Osteoblast (primary cell): Measurements from ENCODE around the gene ANO1. TPM values are rescaled to one million over a fixed set of nuclear protein-coding genes. Genes with fewer than 3 reads are reported as not detected.

ENCODE experiments used
- DNase-seq: peaks from one replicate; pipeline ENCODE4 v3.0.0; 2011; ENCODE audit warnings: low spot score, mixed read lengths; ENCODE audit not compliant: insufficient read length; ENCODE audit errors: missing footprints
- H2AFZ ChIP-seq: 2 replicates; pipeline ENCODE4 v1.6.0; 2011; ENCODE audit warnings: mild to moderate bottlenecking, low read length
- H3K27ac ChIP-seq: 2 replicates; pipeline ENCODE4 v1.5.1; 2011; ENCODE audit warnings: mild to moderate bottlenecking, low read depth, low read length, moderate library complexity
- H3K27me3 ChIP-seq: 2 replicates; pipeline ENCODE4 v1.6.0; 2012; ENCODE audit warnings: mild to moderate bottlenecking, control low read depth, inconsistent platforms, low read length, moderate library complexity; ENCODE audit not compliant: insufficient read depth
- H3K36me3 ChIP-seq: 2 replicates; pipeline ENCODE4 v1.5.1; 2011; ENCODE audit warnings: mild to moderate bottlenecking, low read length, control low read depth, moderate library complexity; ENCODE audit not compliant: insufficient read depth
- H3K4me1 ChIP-seq: 2 replicates; pipeline ENCODE4 v1.5.1; 2011; ENCODE audit warnings: mild to moderate bottlenecking, low read length, control low read depth, moderate library complexity; ENCODE audit not compliant: insufficient read depth
- H3K4me2 ChIP-seq: 2 replicates; pipeline ENCODE4 v1.6.0; 2011; ENCODE audit warnings: mild to moderate bottlenecking, low read length; ENCODE audit not compliant: insufficient read depth
- H3K4me3 ChIP-seq: fragments of 200-600 bp; sonication (generic); 3 replicates; pipeline ENCODE4 v1.5.1; 2012; ENCODE audit warnings: mild to moderate bottlenecking, low read length, inconsistent platforms; ENCODE audit not compliant: insufficient read depth
- H3K79me2 ChIP-seq: 2 replicates; pipeline ENCODE4 v1.6.0; 2012; ENCODE audit warnings: mild to moderate bottlenecking, low read length, control low read depth, inconsistent platforms; ENCODE audit not compliant: insufficient read depth
- H3K9me3 ChIP-seq: 2 replicates; pipeline ENCODE4 v1.5.1; 2011; ENCODE audit warnings: low read depth, low read length, control low read depth
- H4K20me1 ChIP-seq: 2 replicates; pipeline ENCODE4 v1.6.0; 2012; ENCODE audit warnings: mild to moderate bottlenecking, low read length, control low read depth; ENCODE audit not compliant: insufficient read depth
- total RNA-seq: library from RNA; depleted of rRNA; stranded (reverse); fragments of >200 nt; gene quantifications from 2 replicates; pipeline ENCODE4 v1.2.3, GENCODE V29; 2012
- TF ChIP-seq, protein P1 (sequence below): IDR thresholded peaks from 2 replicates; pipeline ENCODE4 v1.5.1; 2011; ENCODE audit warnings: mild to moderate bottlenecking, low read depth, low read length, moderate library complexity; ENCODE audit errors: extremely low read depth

The ANO1 gene
- 0.88 TPM in 1 of 2 replicates, not detected in the other for total RNA-seq

DNA sequence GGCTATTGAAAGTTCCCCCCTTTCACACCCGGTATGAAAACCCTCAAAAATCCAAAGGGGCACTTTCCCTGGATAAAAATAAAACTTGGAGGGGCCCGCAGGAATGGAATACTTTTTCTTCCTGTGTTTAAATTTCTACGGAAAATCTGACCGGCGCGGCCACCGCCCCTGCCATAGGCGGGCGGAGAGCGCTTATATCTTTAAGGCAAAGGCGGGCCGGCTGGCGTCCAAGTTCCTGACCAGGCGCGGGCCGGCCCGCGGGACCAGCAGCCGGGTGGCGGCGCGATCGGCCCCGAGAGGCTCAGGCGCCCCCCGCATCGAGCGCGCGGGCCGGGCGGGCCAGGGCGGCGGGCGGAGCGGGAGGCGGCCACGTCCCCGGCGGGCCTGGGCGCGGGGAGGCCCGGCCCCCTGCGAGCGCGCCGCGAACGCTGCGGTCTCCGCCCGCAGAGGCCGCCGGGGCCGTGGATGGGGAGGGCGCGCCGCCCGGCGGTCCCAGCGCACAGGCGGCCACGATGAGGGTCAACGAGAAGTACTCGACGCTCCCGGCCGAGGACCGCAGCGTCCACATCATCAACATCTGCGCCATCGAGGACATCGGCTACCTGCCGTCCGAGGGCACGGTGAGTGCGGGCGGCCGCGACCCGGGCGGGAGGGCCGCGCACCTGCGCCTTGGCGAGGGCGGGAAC is at the start of gene ANO1:
Gene ANO1 (plus strand): TSS at position 223 of the 686 bp plus-strand sequence. CDS start 290 bp downstream, at position 513.
- Histone ChIP-seq H3K79me2 (no peaks in the 10 kb centered on the region), H3K27me3 (peaks cover 36% of the 10 kb centered on the region), H3K4me3 (no peak within 1 kb of the TSS), H3K4me1 (no peaks in the 10 kb centered on the region), H4K20me1 (no peaks in the 10 kb centered on the region), H2AFZ (no peak within 1 kb of the TSS), H3K27ac (no peak within 1 kb of the TSS), H3K36me3 (no peaks in the 10 kb centered on the region), H3K4me2 (no peak within 1 kb of the TSS), H3K9me3 (no peaks in the 10 kb centered on the region)
- peak; percentile 84 for DNase-seq
- TF ChIP-seq, protein P1, sequence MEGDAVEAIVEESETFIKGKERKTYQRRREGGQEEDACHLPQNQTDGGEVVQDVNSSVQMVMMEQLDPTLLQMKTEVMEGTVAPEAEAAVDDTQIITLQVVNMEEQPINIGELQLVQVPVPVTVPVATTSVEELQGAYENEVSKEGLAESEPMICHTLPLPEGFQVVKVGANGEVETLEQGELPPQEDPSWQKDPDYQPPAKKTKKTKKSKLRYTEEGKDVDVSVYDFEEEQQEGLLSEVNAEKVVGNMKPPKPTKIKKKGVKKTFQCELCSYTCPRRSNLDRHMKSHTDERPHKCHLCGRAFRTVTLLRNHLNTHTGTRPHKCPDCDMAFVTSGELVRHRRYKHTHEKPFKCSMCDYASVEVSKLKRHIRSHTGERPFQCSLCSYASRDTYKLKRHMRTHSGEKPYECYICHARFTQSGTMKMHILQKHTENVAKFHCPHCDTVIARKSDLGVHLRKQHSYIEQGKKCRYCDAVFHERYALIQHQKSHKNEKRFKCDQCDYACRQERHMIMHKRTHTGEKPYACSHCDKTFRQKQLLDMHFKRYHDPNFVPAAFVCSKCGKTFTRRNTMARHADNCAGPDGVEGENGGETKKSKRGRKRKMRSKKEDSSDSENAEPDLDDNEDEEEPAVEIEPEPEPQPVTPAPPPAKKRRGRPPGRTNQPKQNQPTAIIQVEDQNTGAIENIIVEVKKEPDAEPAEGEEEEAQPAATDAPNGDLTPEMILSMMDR = no peak

DNA sequence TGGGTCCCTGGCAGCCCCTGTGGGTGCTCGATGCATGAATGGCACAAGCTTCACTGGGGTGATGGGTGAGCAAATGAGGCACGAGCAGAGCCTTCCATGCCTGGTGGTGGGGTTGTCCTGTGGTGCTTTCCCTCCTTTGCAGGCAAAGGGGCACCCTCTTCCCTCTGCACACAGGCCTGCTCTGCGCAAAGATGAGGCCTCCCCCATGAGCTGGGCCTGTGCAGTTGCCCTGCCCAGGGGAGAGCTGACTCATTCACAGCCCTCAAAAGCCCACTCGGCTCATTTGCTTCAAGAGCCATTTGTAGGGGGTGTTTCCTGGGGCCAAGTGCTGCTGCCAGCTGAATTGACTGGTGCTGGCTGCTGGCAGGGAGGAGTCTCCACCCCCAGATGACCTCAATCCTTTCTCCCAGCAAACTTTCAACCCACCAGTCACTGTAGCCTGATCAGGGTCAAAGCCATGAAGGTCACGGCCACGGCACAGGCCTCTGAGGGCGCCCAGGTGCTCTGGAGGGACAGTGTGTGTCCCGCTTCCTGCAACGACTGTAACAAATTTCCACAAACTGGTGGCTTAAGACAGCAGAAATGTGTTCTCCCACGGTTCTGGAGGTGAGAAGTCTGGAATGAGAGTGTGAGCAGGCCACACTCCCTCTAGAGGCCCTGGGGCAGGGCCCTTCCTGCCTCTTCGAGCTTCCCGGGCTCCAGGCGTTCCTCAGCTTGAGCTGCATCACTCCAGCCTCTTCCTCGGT is 48.8 kb upstream of the ANO1 start:
- Histone ChIP-seq H3K4me3 (no peak overlapping the region), H3K27ac (no peak overlapping the region), H3K36me3 (no peaks in the 10 kb centered on the region), H4K20me1 (no peaks in the 10 kb centered on the region), H3K79me2 (no peaks in the 10 kb centered on the region), H3K27me3 (peaks cover 9% of the 10 kb centered on the region), H3K9me3 (no peaks in the 10 kb centered on the region), H2AFZ (no peak overlapping the region), H3K4me1 (no peaks in the 10 kb centered on the region), H3K4me2 (no peak overlapping the region)
- DNase-seq = no peak
- TF ChIP-seq, protein P1 = no peak

DNA sequence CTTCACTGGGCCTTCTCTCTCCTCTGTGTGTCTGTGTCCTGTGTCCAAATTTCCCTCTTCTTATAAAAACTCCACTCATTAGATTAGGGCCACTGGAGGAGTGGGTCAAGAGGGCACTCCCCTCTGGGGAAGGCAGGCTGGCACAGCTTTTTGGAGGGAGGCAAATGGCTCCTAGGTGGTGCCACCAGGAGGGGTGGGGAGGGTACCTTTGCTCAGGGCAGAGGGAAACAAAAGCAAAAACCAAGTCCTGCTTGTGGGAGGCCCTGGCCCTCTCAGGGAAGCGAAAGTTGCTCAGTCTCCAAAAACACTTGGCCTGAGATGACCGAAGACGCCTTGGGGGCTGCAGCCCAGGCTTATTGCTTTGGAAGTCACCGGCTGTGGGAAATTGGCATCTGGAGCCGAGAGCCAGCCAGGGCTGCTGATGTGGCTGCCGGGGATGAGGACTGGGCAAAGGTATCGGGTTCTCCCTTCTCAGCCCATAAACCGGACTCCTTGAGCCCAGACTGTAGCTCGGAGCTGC is 48.2 kb upstream of the ANO1 start:
- H3K27ac ChIP-seq = no peak overlapping the region
- H3K79me2 ChIP-seq = no peaks in the 10 kb centered on the region
- H3K9me3 ChIP-seq = no peaks in the 10 kb centered on the region
- no peaks in the 10 kb centered on the region for H3K4me1 ChIP-seq
- no peaks in the 10 kb centered on the region for H4K20me1 ChIP-seq
- H3K36me3 ChIP-seq = no peaks in the 10 kb centered on the region
- DNase-seq = no peak
- no peak overlapping the region for H3K4me3 ChIP-seq
- TF ChIP-seq, protein P1 = no peak
- no peak overlapping the region for H3K4me2 ChIP-seq
- peaks cover 9% of the 10 kb centered on the region for H3K27me3 ChIP-seq
- H2AFZ ChIP-seq = no peak overlapping the region

DNA sequence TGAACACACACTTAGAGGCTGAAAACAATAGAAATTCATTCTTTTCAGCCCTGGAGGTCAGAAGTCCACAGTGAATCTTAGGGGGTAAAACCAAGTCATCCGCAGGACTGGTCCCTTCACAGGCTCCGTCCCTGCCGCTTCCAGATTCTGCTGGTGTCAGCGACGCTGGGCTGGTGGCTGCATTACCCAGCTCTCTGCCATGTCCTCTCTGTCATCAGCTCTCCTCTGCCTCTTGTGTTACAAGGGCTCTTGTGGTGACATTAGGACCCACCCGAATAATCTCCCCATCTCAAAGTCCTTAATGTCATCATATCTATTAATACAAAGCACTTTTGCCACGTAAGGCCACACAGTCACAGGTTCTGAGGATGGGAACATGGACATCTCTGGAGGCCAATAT is 47.7 kb upstream of the ANO1 start:
- no peaks in the 10 kb centered on the region for H3K9me3 ChIP-seq
- peaks cover 9% of the 10 kb centered on the region for H3K27me3 ChIP-seq
- H3K4me2 ChIP-seq = no peak overlapping the region
- H3K79me2 ChIP-seq = no peaks in the 10 kb centered on the region
- TF ChIP-seq, protein P1 = no peak
- DNase-seq = no peak
- H4K20me1 ChIP-seq = no peaks in the 10 kb centered on the region
- no peaks in the 10 kb centered on the region for H3K36me3 ChIP-seq
- H3K4me1 ChIP-seq = no peaks in the 10 kb centered on the region
- no peak overlapping the region for H2AFZ ChIP-seq
- H3K27ac ChIP-seq = no peak overlapping the region
- no peak overlapping the region for H3K4me3 ChIP-seq
